ENCODE data around the gene HS2ST1.

Gene HS2ST1

DNA sequence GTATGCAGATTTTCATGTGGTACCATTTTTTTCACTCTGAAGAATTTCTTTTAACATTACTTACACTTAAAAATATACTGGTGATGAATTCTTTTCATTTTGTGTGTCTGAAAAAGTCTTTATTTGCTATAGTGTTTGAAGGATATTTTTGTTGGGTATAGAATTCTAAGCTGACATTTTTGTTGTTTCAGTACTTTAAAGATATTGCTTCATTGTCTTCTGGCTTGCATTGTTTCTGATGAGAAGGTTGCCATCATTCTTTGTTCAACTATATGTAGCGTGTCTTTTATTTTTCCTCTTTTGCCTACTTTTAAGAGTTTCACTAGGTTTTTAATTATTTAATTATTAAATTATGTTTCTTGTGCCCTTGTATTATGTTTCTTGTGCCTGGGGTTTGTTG is 8.0 kb downstream of the HS2ST1 start:
- TF ChIP-seq, protein P1, sequence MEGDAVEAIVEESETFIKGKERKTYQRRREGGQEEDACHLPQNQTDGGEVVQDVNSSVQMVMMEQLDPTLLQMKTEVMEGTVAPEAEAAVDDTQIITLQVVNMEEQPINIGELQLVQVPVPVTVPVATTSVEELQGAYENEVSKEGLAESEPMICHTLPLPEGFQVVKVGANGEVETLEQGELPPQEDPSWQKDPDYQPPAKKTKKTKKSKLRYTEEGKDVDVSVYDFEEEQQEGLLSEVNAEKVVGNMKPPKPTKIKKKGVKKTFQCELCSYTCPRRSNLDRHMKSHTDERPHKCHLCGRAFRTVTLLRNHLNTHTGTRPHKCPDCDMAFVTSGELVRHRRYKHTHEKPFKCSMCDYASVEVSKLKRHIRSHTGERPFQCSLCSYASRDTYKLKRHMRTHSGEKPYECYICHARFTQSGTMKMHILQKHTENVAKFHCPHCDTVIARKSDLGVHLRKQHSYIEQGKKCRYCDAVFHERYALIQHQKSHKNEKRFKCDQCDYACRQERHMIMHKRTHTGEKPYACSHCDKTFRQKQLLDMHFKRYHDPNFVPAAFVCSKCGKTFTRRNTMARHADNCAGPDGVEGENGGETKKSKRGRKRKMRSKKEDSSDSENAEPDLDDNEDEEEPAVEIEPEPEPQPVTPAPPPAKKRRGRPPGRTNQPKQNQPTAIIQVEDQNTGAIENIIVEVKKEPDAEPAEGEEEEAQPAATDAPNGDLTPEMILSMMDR (IDR thresholded peaks at IDR 0.05), result no peak
- no peak overlapping the region for H3K4me3 ChIP-seq (ENCODE audit: low read depth, low read length)

DNA sequence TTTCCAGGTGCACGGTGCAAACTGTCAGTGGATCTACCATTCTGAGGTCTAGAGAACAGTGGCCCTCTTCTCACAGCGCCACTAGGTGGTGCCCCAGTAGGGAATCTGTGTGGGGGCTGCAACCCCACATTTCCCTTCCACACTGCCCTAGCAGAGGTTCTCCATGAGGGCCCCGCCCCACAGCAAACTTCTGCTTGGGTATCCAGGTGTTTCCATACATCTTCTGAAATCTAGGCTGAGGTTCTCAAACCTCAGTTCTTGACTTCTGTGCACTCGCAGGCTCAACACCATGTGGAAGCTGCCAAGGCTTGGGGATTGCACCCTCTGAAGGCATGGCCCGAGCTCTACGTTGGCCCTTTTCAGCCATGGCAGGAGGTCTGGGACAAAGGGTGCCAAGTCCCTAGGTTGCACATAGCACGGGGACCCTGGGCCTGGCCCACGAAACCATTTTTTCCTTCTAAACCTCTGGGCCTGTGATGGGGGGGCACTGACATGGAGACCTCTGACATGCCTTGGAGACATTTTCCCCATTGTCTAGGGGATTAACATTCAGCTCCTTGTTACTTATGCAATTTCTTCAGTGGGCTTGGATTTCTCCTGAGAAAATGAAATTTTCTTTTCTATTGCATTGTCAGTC is 10.0 kb downstream of the HS2ST1 start:
- no peak overlapping the region for H3K4me2 ChIP-seq (ENCODE audit: low read length)
- no peak overlapping the region for H2AFZ ChIP-seq
- H3K9ac ChIP-seq, result no peak overlapping the region
- no peaks in the 10 kb centered on the region for H3K79me2 ChIP-seq
- H3K27me3 ChIP-seq (ENCODE audit: control insufficient read depth, insufficient read depth, low read length), result no peaks in the 10 kb centered on the region
- H3K36me3 ChIP-seq (ENCODE audit: control insufficient read depth, insufficient read depth, low read length), result no peaks in the 10 kb centered on the region
- no peaks in the 10 kb centered on the region for H3K9me3 ChIP-seq (ENCODE audit: control insufficient read depth, low read length)
- TF ChIP-seq, protein P1 (IDR thresholded peaks at IDR 0.05), result no peak
- H3K4me3 ChIP-seq (ENCODE audit: low read depth, low read length), result no peak overlapping the region
- no peak overlapping the region for H3K27ac ChIP-seq
- no peaks in the 10 kb centered on the region for H3K4me1 ChIP-seq

More for the DNA sequence above, 8.0 kb downstream of the HS2ST1 start:
- Histone ChIP-seq H3K27ac (no peak overlapping the region), H3K4me1 (no peaks in the 10 kb centered on the region), H3K9ac (no peak overlapping the region), H3K4me2 (ENCODE audit: low read length) (no peak overlapping the region), H3K27me3 (ENCODE audit: control insufficient read depth, insufficient read depth, low read length) (no peaks in the 10 kb centered on the region), H3K36me3 (ENCODE audit: control insufficient read depth, insufficient read depth, low read length) (no peaks in the 10 kb centered on the region), H3K79me2 (no peaks in the 10 kb centered on the region), H3K9me3 (ENCODE audit: control insufficient read depth, low read length) (no peaks in the 10 kb centered on the region), H2AFZ (no peak overlapping the region)

DNA sequence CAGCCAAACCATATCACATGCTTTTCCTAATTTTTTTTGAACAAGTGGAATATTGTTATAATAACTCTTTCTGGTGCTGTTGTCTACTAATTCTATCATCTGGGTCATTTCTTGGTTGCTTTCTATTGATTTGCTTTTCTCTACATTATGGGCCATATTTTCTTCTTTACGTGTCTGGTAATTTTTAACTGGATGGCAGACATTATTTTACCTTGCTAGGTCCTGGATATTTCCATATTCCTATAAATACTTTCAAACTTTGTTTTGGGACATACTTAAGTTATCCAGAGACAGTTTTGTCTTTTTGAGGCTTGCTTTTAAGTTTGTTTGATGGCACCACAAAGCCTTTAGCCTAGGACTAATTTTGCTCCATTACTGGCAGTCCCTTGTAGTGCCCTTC is 11.3 kb downstream of the HS2ST1 start:
- Histone ChIP-seq H3K4me3 (ENCODE audit: low read depth, low read length) (no peak overlapping the region), H2AFZ (no peak overlapping the region), H3K9me3 (ENCODE audit: control insufficient read depth, low read length) (no peaks in the 10 kb centered on the region), H3K9ac (no peak overlapping the region), H3K79me2 (no peaks in the 10 kb centered on the region), H3K27ac (no peak overlapping the region), H3K4me1 (no peaks in the 10 kb centered on the region), H3K4me2 (ENCODE audit: low read length) (no peak overlapping the region), H3K36me3 (ENCODE audit: control insufficient read depth, insufficient read depth, low read length) (no peaks in the 10 kb centered on the region), H3K27me3 (ENCODE audit: control insufficient read depth, insufficient read depth, low read length) (no peaks in the 10 kb centered on the region)
- TF ChIP-seq, protein P1 (IDR thresholded peaks at IDR 0.05), result no peak

DNA sequence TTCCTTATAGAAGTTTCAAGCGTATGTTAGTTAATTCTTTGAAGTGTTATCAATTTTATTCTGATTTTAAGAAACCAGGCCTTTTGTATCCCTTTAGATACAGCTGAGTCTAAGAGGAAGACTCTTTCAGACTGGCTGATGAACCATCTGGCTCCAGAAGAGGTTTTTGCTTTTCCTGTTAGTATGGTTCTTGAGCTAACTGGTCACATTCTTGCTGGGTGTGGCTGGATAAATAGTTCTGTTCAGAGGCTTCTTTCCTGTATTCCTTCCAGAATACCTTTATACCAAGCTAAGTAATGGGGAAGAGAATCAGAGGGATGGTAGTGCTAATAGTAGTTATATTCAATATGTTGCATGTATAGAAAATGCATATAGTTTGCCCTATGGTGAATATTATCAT is 12.4 kb downstream of the HS2ST1 start:
- Histone ChIP-seq H3K9ac (no peak overlapping the region), H3K27ac (no peak overlapping the region), H3K9me3 (ENCODE audit: control insufficient read depth, low read length) (no peaks in the 10 kb centered on the region), H3K4me1 (no peaks in the 10 kb centered on the region), H3K4me2 (ENCODE audit: low read length) (no peak overlapping the region), H3K36me3 (ENCODE audit: control insufficient read depth, insufficient read depth, low read length) (no peaks in the 10 kb centered on the region), H3K4me3 (ENCODE audit: low read depth, low read length) (no peak overlapping the region), H3K27me3 (ENCODE audit: control insufficient read depth, insufficient read depth, low read length) (no peaks in the 10 kb centered on the region), H3K79me2 (no peaks in the 10 kb centered on the region), H2AFZ (no peak overlapping the region)
- TF ChIP-seq, protein P1 (IDR thresholded peaks at IDR 0.05), result no peak

- Histone ChIP-seq H3K4me1 (no peaks in the 10 kb centered on the region), H3K4me3 (ENCODE audit: low read depth, low read length) (no peak overlapping the region), H3K79me2 (no peaks in the 10 kb centered on the region), H3K9ac (no peak overlapping the region), H3K4me2 (ENCODE audit: low read length) (no peak overlapping the region), H3K27ac (no peak overlapping the region), H3K9me3 (ENCODE audit: control insufficient read depth, low read length) (no peaks in the 10 kb centered on the region), H3K36me3 (ENCODE audit: control insufficient read depth, insufficient read depth, low read length) (no peaks in the 10 kb centered on the region), H2AFZ (no peak overlapping the region), H3K27me3 (ENCODE audit: control insufficient read depth, insufficient read depth, low read length) (no peaks in the 10 kb centered on the region)
- TF ChIP-seq, protein P1 (IDR thresholded peaks at IDR 0.05), result no peak
Observed at GRCh38 chr1:86928819-86929218, 14.4 kb downstream of the HS2ST1 start.
